GM21526 (cell line): ENCODE measurements around the gene FNDC3B.

ENCODE experiments used
- ATAC-seq: cut with Tn5 transposase; IDR thresholded peaks from one replicate; pipeline ENCODE4 v1.9.1; 2021; ENCODE audit warnings: moderate library complexity; ENCODE audit not compliant: unreplicated experiment, low FRiP score

Gene FNDC3B

GRCh38 chr3:172111163-172111562 is 71.8 kb downstream of the FNDC3B start:
- no peak for ATAC-seq

GRCh38 chr3:172112078-172112733 is 72.8 kb downstream of the FNDC3B start:
- ATAC-seq, result no peak

- ATAC-seq, result no peak
Observed at GRCh38 chr3:172112734-172113120, 73.3 kb downstream of the FNDC3B start.

GRCh38 chr3:172113710-172114109 is 74.3 kb downstream of the FNDC3B start:
- no peak for ATAC-seq

- ATAC-seq, result no peak
Observed at GRCh38 chr3:172115059-172115458, 75.7 kb downstream of the FNDC3B start.

- no peak for ATAC-seq
Observed at GRCh38 chr3:172115787-172116186, 76.4 kb downstream of the FNDC3B start.

GRCh38 chr3:172118019-172118418 is 78.6 kb downstream of the FNDC3B start:
- no peak for ATAC-seq

GRCh38 chr3:172119266-172119969 is 80.0 kb downstream of the FNDC3B start:
- ATAC-seq, result no peak

- ATAC-seq, result no peak
Observed at GRCh38 chr3:172120912-172121311, 81.5 kb downstream of the FNDC3B start.

- no peak for ATAC-seq
Observed at GRCh38 chr3:172121981-172122380, 82.6 kb downstream of the FNDC3B start.

GRCh38 chr3:172124271-172124670 is 84.9 kb downstream of the FNDC3B start:
- no peak for ATAC-seq

- no peak for ATAC-seq
Observed at GRCh38 chr3:172125053-172125452, 85.7 kb downstream of the FNDC3B start.

- ATAC-seq, result no peak
Observed at GRCh38 chr3:172125963-172126457, 86.6 kb downstream of the FNDC3B start.

GRCh38 chr3:172126741-172127140 is 87.4 kb downstream of the FNDC3B start:
- no peak for ATAC-seq

GRCh38 chr3:172127141-172127540 is 87.8 kb downstream of the FNDC3B start:
- ATAC-seq, result no peak

GRCh38 chr3:172127929-172128580 is 88.7 kb downstream of the FNDC3B start:
- ATAC-seq, result no peak

- no peak for ATAC-seq
Observed at GRCh38 chr3:172128858-172129257, 89.5 kb downstream of the FNDC3B start.

GRCh38 chr3:172129498-172129849 is 90.1 kb downstream of the FNDC3B start:
- no peak for ATAC-seq

- no peak for ATAC-seq
Observed at GRCh38 chr3:172129850-172130716, 90.7 kb downstream of the FNDC3B start.

GRCh38 chr3:172130717-172131050 is 91.3 kb downstream of the FNDC3B start:
- no peak for ATAC-seq

- no peak for ATAC-seq
Observed at GRCh38 chr3:172131746-172132145, 92.4 kb downstream of the FNDC3B start.
